Activated CD4-positive, alpha-beta T cell treated with anti-CD3 and anti-CD28 coated beads, Interleukin-2, amount 10 ng/mL, durations not matched to agents 7 days and 5 days (primary cell): ENCODE results near the gene TWIST1. TPM values are rescaled to one million over a fixed set of nuclear protein-coding genes. Genes with fewer than 3 reads are reported as not detected.

Experiments
- CTCF ChIA-PET: fragments of 350-600 bp; sonication (Branson Sonifier 250); formaldehyde crosslinking; loops from one replicate; lab custom pipeline; 2021; ENCODE audit warnings: antibody characterized with exemption; lab: Charles Lee
- POLR2A ChIA-PET: fragments of 350-600 bp; sonication (Branson Sonifier 250); formaldehyde crosslinking; loops from one replicate; lab custom pipeline; 2021; ENCODE audit warnings: antibody characterized with exemption; lab: Charles Lee
- DNase-seq: peaks from one replicate; pipeline ENCODE4 v3.0.0-alpha.2; 2020
- H3K27ac Mint-ChIP-seq: one replicate; pipeline ENCODE4 v1.8.0; 2021; ENCODE audit warnings: mild to moderate bottlenecking, moderate library complexity, mixed read lengths
- H3K27me3 Mint-ChIP-seq: one replicate; pipeline ENCODE4 v1.8.0; 2021; ENCODE audit warnings: mixed read lengths
- H3K36me3 Mint-ChIP-seq: one replicate; pipeline ENCODE4 v1.8.0; 2021; ENCODE audit warnings: low read depth, mixed read lengths
- H3K4me1 Mint-ChIP-seq: one replicate; pipeline ENCODE4 v1.8.0; 2021; ENCODE audit warnings: mixed read lengths
- H3K4me3 Mint-ChIP-seq: one replicate; pipeline ENCODE4 v1.8.0; 2021; ENCODE audit warnings: mild to moderate bottlenecking, moderate library complexity, mixed read lengths
- H3K9me3 Mint-ChIP-seq: one replicate; pipeline ENCODE4 v1.8.0; 2021; ENCODE audit warnings: mixed read lengths
- total RNA-seq, 2 experiments: library from RNA; stranded (reverse); gene quantifications; one replicate each; pipeline ENCODE4 v1.2.3, GENCODE V29; 2021

Gene TWIST1
- total RNA-seq, 2 experiments from 2014 or later: 0.12 to 0.25 TPM

DNA sequence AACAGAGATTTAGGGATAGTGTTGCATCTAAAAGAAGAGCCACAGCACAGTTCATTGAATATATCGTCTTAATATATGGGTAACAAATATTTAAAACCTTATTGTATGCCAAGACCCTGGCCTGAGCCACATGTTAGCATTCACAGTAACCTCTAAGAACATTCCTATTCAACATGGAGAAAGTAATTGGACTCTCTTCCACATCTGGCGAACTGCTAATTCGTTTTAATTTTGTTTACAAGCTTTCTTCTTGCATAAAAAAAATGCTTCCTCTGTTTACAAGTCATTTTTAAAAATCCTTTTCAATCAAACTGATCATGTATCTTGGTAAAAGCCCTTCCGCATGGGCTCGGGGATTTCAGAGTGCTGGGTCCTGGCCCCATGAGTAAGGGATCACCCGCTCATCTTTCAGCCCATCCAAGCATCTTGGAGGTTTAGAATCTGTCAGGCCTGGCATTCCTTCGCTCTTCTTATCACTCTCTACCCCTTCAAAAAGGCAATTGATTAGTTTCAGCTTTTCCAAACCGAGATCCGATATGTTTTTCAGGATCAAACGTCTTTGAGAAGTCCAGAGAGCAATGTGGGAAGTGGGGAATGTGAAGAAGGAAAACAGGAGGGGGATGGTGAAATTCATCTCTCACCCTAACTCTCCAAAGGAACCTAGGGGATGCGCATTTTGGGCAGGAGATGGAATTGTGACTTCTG lies 7.3 kb downstream of the TWIST1 start:
- CTCF ChIA-PET: no interaction called here
- Mint-ChIP-seq H3K27ac (no peak overlapping the region), H3K9me3 (peaks cover 2% of the 10 kb centered on the region), H3K27me3 (peaks cover 93% of the 10 kb centered on the region), H3K4me1 (no peaks in the 10 kb centered on the region), H3K36me3 (peaks cover 2% of the 10 kb centered on the region), H3K4me3 (no peak overlapping the region)
- DNase-seq: no peak
- POLR2A ChIA-PET: no interaction called here

DNA sequence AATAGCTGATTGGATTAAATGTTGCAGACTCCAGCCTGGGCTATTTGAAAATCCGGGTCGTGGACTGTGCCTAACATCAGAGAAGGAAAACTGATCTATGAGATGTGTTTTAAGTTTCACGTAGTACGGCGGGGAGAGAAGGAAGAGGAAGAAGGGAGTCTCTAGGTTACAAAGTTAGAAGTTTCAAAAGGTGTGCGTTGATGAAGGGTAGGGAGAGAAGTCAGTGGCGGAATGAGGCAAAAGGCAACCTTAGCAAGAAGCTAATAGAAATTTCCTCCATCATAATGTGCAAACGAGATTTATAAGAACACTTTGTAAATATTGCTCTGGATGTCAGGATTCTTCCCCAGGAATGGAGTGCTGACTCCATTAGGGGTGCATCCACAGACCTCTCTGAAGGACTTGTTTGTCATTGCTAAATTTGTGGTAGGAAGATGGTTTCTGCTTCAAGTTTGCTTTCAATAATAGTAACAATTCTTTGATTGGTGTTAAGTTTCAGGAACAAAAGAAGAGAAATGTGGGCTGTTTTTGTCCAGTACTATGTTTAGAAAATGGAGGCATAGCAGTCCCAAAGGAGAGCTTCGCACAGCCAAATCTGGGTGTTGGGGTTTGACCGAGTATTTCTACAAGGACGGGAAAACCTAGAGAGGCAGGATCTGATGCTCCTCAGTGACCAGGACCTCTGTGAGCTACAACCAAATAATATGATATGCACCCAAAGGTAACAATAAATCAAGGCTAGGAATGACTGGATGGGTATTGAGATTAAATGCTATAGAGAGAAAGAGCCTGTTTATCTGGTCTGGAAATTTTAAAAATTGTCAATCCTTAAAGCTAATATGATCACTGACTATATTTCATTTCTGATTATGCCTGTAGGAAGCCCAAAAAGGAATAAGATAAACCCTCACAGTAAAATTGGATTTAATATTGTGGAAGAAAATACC lies 8.2 kb downstream of the TWIST1 start:
- Mint-ChIP-seq H3K9me3 (peaks cover 2% of the 10 kb centered on the region), H3K4me1 (no peaks in the 10 kb centered on the region), H3K4me3 (no peak overlapping the region), H3K36me3 (peaks cover 2% of the 10 kb centered on the region), H3K27ac (no peak overlapping the region), H3K27me3 (peaks cover 89% of the 10 kb centered on the region)
- no peak for DNase-seq
- CTCF ChIA-PET: interaction anchor here (0.7 kb wide), 1 partner anchor 242 kb away, joined by 3 read pairs; no protein-coding TSS in a partner anchor
- POLR2A ChIA-PET: no interaction called here

- no peak for DNase-seq
- Mint-ChIP-seq H3K9me3 (peaks cover 2% of the 10 kb centered on the region), H3K4me3 (no peak overlapping the region), H3K36me3 (peaks cover 2% of the 10 kb centered on the region), H3K4me1 (no peaks in the 10 kb centered on the region), H3K27me3 (peaks cover 75% of the 10 kb centered on the region), H3K27ac (no peak overlapping the region)
- CTCF ChIA-PET: no interaction called here
- POLR2A ChIA-PET: no interaction called here
Observed at GRCh38 chr7:19107356-19108146, 9.9 kb downstream of the TWIST1 start.

- Mint-ChIP-seq H3K4me3 (no peak overlapping the region), H3K9me3 (peaks cover 2% of the 10 kb centered on the region), H3K4me1 (no peaks in the 10 kb centered on the region), H3K27me3 (peaks cover 71% of the 10 kb centered on the region), H3K27ac (no peak overlapping the region), H3K36me3 (peaks cover 2% of the 10 kb centered on the region)
- no peak for DNase-seq
- POLR2A ChIA-PET: no interaction called here
- CTCF ChIA-PET: interaction anchor here (0.6 kb wide), 1 partner anchor 55 kb away, joined by 3 read pairs; no protein-coding TSS in a partner anchor
Observed at GRCh38 chr7:19107081-19107355, 10.4 kb downstream of the TWIST1 start.

GRCh38 chr7:19106241-19107080 lies 11.0 kb downstream of the TWIST1 start:
- Mint-ChIP-seq H3K36me3 (peaks cover 2% of the 10 kb centered on the region), H3K4me3 (no peak overlapping the region), H3K27ac (peak overlapping the region; percentile 46), H3K27me3 (peaks cover 66% of the 10 kb centered on the region), H3K9me3 (peaks cover 2% of the 10 kb centered on the region), H3K4me1 (no peaks in the 10 kb centered on the region)
- no peak for DNase-seq
- ChIA-PET POLR2A (no interaction called here), CTCF (interaction anchor here (0.6 kb wide), 1 partner anchor 55 kb away, joined by 3 read pairs; no protein-coding TSS in a partner anchor)

GRCh38 chr7:19105546-19105945 lies 11.9 kb downstream of the TWIST1 start:
- Mint-ChIP-seq H3K9me3 (no peaks in the 10 kb centered on the region), H3K27me3 (peaks cover 57% of the 10 kb centered on the region)
- POLR2A ChIA-PET: no interaction called here

GRCh38 chr7:19104811-19105210 lies 12.6 kb downstream of the TWIST1 start:
- Mint-ChIP-seq H3K27me3 (peaks cover 50% of the 10 kb centered on the region), H3K27ac (no peak overlapping the region), H3K4me1 (no peaks in the 10 kb centered on the region), H3K36me3 (peaks cover 2% of the 10 kb centered on the region), H3K9me3 (no peaks in the 10 kb centered on the region), H3K4me3 (no peak overlapping the region)
- no peak for DNase-seq
- CTCF ChIA-PET: no interaction called here
- POLR2A ChIA-PET: no interaction called here

More at GRCh38 chr7:19105546-19105945, 11.9 kb downstream of the TWIST1 start:
- no peak overlapping the region for H3K27ac Mint-ChIP-seq
- H3K4me3 Mint-ChIP-seq: no peak overlapping the region
- DNase-seq: no peak
- peaks cover 2% of the 10 kb centered on the region for H3K36me3 Mint-ChIP-seq
- H3K4me1 Mint-ChIP-seq: no peaks in the 10 kb centered on the region
- CTCF ChIA-PET: no interaction called here

- H3K9me3 Mint-ChIP-seq: no peaks in the 10 kb centered on the region
- H3K27ac Mint-ChIP-seq: no peak overlapping the region
- CTCF ChIA-PET: no interaction called here
- H3K27me3 Mint-ChIP-seq: peaks cover 31% of the 10 kb centered on the region
- H3K4me1 Mint-ChIP-seq: no peaks in the 10 kb centered on the region
- DNase-seq: no peak
- POLR2A ChIA-PET: no interaction called here
- no peak overlapping the region for H3K4me3 Mint-ChIP-seq
- H3K36me3 Mint-ChIP-seq: no peaks in the 10 kb centered on the region
Observed at GRCh38 chr7:19102884-19103283, 14.6 kb downstream of the TWIST1 start.

- ChIA-PET POLR2A (no interaction called here), CTCF (no interaction called here)
- no peaks in the 10 kb centered on the region for H3K36me3 Mint-ChIP-seq
- no peak overlapping the region for H3K4me3 Mint-ChIP-seq
- H3K27me3 Mint-ChIP-seq: peaks cover 23% of the 10 kb centered on the region
- no peak for DNase-seq
- no peak overlapping the region for H3K27ac Mint-ChIP-seq
- H3K4me1 Mint-ChIP-seq: no peaks in the 10 kb centered on the region
- H3K9me3 Mint-ChIP-seq: no peaks in the 10 kb centered on the region
Observed at GRCh38 chr7:19101909-19102308, 15.5 kb downstream of the TWIST1 start.

DNA sequence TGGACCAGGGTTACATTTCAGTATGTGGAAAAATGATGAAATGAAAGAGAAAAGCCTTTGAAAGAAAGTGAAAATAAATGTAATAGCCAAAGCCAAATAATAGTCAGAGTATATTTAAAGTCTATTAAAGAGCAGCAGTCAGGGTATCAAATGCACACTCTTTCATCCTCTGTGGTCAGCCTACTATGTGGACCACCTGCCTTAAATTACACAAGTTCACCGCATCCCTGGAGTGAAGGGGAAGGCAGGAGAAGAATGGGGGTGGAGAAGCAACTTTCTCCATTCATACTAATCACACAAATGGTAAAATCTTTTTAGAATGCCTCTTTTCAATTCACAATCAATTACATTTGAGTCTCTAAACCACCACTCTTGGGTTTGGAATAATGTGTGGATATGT lies 16.0 kb downstream of the TWIST1 start:
- H3K4me1 Mint-ChIP-seq: no peaks in the 10 kb centered on the region
- H3K9me3 Mint-ChIP-seq: no peaks in the 10 kb centered on the region
- no peaks in the 10 kb centered on the region for H3K36me3 Mint-ChIP-seq
- H3K27me3 Mint-ChIP-seq: peaks cover 19% of the 10 kb centered on the region
- no peak overlapping the region for H3K4me3 Mint-ChIP-seq
- POLR2A ChIA-PET: no interaction called here
- no peak overlapping the region for H3K27ac Mint-ChIP-seq
- DNase-seq: no peak
- CTCF ChIA-PET: no interaction called here

- Mint-ChIP-seq H3K27me3 (peaks cover 4% of the 10 kb centered on the region), H3K9me3 (no peaks in the 10 kb centered on the region), H3K4me1 (no peaks in the 10 kb centered on the region), H3K4me3 (no peak overlapping the region), H3K36me3 (no peaks in the 10 kb centered on the region), H3K27ac (no peak overlapping the region)
- DNase-seq: no peak
- POLR2A ChIA-PET: no interaction called here
- CTCF ChIA-PET: no interaction called here
Observed at GRCh38 chr7:19099924-19100323, 17.5 kb downstream of the TWIST1 start.

DNA sequence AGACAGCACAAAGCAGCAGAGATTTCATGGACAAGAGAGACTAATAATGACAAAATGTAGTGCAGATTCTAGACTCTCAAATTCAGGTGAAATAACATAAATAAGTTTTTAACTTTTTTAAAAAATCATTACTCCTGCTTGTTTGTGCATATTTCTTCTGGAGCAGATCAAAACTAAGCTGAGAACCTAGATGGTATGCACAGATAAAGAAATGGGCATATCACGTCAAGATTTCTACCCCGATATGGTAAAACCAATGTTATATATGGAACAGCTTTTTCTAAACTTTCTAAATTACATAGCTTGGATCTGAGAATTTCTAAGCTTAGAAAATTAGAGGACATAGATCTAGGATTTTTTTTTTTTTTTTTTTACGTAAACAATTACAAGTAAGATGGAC lies 18.2 kb downstream of the TWIST1 start:
- Mint-ChIP-seq H3K27ac (no peak overlapping the region), H3K4me3 (no peak overlapping the region), H3K4me1 (no peaks in the 10 kb centered on the region), H3K9me3 (no peaks in the 10 kb centered on the region), H3K36me3 (no peaks in the 10 kb centered on the region), H3K27me3 (peaks cover 2% of the 10 kb centered on the region)
- CTCF ChIA-PET: no interaction called here
- POLR2A ChIA-PET: no interaction called here
- no peak for DNase-seq
